ENCODE measurements around the gene TTC12. TPM values are rescaled to one million over a fixed set of nuclear protein-coding genes. Genes with fewer than 3 reads are reported as not detected.

The TTC12 gene
- total and polyA plus RNA-seq, 10 of the 15 experiments (the other 5 are each of a cell fraction or from before 2014, with no cell fraction given), result 3.7 to 14.0 (median 8.1) TPM

DNA sequence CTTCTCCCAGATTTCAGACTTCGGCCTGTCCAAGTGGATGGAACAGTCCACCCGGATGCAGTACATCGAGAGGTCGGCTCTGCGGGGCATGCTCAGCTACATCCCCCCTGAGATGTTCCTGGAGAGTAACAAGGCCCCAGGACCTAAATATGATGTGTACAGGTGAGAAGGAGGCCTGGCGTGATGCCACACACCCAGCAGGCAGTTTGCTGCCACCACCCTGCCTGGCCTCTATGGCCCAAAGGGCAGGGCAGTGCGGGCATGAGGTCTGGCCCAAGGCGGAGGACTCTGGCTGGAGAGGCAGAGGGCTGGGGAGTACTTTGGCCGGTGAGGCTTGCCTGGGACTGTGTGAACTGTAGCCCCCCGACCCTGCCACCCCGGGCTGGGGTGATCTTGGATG, 80.5 kb downstream of the TTC12 start (continued):
- TF ChIP-seq, protein P1, sequence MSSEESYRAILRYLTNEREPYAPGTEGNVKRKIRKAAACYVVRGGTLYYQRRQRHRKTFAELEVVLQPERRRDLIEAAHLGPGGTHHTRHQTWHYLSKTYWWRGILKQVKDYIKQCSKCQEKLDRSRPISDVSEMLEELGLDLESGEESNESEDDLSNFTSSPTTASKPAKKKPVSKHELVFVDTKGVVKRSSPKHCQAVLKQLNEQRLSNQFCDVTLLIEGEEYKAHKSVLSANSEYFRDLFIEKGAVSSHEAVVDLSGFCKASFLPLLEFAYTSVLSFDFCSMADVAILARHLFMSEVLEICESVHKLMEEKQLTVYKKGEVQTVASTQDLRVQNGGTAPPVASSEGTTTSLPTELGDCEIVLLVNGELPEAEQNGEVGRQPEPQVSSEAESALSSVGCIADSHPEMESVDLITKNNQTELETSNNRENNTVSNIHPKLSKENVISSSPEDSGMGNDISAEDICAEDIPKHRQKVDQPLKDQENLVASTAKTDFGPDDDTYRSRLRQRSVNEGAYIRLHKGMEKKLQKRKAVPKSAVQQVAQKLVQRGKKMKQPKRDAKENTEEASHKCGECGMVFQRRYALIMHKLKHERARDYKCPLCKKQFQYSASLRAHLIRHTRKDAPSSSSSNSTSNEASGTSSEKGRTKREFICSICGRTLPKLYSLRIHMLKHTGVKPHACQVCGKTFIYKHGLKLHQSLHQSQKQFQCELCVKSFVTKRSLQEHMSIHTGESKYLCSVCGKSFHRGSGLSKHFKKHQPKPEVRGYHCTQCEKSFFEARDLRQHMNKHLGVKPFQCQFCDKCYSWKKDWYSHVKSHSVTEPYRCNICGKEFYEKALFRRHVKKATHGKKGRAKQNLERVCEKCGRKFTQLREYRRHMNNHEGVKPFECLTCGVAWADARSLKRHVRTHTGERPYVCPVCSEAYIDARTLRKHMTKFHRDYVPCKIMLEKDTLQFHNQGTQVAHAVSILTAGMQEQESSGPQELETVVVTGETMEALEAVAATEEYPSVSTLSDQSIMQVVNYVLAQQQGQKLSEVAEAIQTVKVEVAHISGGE (CRISPR knock-in tag; IDR thresholded peaks at IDR 0.05), result no peak
- TF ChIP-seq, protein P2, sequence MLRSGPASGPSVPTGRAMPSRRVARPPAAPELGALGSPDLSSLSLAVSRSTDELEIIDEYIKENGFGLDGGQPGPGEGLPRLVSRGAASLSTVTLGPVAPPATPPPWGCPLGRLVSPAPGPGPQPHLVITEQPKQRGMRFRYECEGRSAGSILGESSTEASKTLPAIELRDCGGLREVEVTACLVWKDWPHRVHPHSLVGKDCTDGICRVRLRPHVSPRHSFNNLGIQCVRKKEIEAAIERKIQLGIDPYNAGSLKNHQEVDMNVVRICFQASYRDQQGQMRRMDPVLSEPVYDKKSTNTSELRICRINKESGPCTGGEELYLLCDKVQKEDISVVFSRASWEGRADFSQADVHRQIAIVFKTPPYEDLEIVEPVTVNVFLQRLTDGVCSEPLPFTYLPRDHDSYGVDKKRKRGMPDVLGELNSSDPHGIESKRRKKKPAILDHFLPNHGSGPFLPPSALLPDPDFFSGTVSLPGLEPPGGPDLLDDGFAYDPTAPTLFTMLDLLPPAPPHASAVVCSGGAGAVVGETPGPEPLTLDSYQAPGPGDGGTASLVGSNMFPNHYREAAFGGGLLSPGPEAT (IDR thresholded peaks at IDR 0.05; ENCODE audit: low read depth), result no peak

DNA sequence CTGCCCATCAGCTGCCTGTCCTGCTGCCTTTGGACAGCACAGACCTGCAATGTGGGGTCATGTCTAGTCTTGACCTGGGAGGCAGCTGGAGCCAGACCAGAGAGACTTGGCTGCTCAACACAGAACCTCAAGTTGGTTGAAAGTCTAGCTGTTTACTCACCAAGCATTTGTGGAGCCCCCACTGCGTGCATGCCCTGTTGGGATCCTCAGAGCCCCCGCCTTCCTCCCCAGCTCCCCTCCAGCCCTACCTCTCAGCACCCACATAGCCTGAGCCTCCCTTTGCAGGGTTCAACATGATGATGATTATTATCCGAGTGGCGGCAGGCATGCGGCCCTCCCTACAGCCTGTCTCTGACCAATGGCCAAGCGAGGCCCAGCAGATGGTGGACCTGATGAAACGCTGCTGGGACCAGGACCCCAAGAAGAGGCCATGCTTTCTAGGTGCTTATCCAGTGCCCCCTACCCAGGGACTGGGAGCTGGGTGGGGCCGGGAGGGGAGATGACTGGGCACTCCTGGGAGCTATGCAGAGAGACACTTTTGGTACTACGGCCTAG, 81.5 kb downstream of the TTC12 start:
- DNase-seq (ENCODE audit: low read depth, low spot score) (no peak), FAIRE-seq (no peak), ATAC-seq (no peak)
- H4K20me1 ChIP-seq (ENCODE audit: control insufficient read depth, insufficient read depth), result no peaks in the 10 kb centered on the region
- no peaks in the 10 kb centered on the region for H3K79me2 ChIP-seq (ENCODE audit: control insufficient read depth, insufficient read depth, low read length)
- no peaks in the 10 kb centered on the region for H3K4me1 ChIP-seq (ENCODE audit: control insufficient read depth, insufficient read depth, low read length)
- H2AFZ ChIP-seq (ENCODE audit: control insufficient read depth, low read depth, low read length), result no peak overlapping the region
- H3K27ac ChIP-seq (ENCODE audit: control insufficient read depth, insufficient read depth), result no peak overlapping the region
- no peaks in the 10 kb centered on the region for H3K36me3 ChIP-seq (ENCODE audit: control insufficient read depth in 2 of 2, insufficient read depth in 2 of 2, low read length in 1 of 2)
- H3K9me3 ChIP-seq (replicated peaks; ENCODE audit: control insufficient read depth, insufficient read depth, low read length), result no peaks in the 10 kb centered on the region
- RAD21 ChIA-PET (ENCODE audit: unreplicated experiment), result no interaction called here
- POLR2A ChIA-PET, result no interaction called here
- intact Hi-C loops (cut with micrococcal nuclease; ENCODE audit: unreplicated experiment) (no loop called here), in situ Hi-C loops (cut with MboI) (no loop called here)
- SMC1A ChIA-PET (ENCODE audit: uncharacterized antibody, unreplicated experiment), result no interaction called here
- whole genome bisulfite sequencing (ENCODE audit: insufficient coverage, insufficient replicate concordance, low lambda C conversion rate, missing lambda C conversion rate), result 47% methylated on average over 8 of the region's 9 CpGs
- H3K4me3 ChIP-seq, result no peak overlapping the region
- BruUV-seq (replicated peaks), result no TSS peak
- H3K4me2 ChIP-seq (ENCODE audit: control insufficient read depth, insufficient read depth), result no peak overlapping the region
- CTCF ChIA-PET, result interaction anchor here (0.6 to 1.2 kb wide), 2 partner anchors 11 to 349 kb away, joined by 3 to 4 read pairs; no protein-coding TSS in a partner anchor
- no peak overlapping the region for H3K9ac ChIP-seq (ENCODE audit: control insufficient read depth, insufficient read depth, low read length)
- H3K27me3 ChIP-seq (replicated peaks in 1 of 2; ENCODE audit: control insufficient read depth in 2 of 2, insufficient read depth in 2 of 2, low read length in 1 of 2), result peaks cover 0 to 2% of the 10 kb centered on the region in 2 experiments; a peak in 2 of 4 replicates
- TF ChIP-seq SRF (IDR thresholded peaks at IDR 0.05; ENCODE audit: low read depth in 2 of 2, low read length in 2 of 2), result no peak
- no peak for TF ChIP-seq HDAC2 (IDR thresholded peaks at IDR 0.05)
- TF ChIP-seq CREM (IDR thresholded peaks at IDR 0.05; ENCODE audit: low read depth), result no peak
- TF ChIP-seq, protein P3, sequence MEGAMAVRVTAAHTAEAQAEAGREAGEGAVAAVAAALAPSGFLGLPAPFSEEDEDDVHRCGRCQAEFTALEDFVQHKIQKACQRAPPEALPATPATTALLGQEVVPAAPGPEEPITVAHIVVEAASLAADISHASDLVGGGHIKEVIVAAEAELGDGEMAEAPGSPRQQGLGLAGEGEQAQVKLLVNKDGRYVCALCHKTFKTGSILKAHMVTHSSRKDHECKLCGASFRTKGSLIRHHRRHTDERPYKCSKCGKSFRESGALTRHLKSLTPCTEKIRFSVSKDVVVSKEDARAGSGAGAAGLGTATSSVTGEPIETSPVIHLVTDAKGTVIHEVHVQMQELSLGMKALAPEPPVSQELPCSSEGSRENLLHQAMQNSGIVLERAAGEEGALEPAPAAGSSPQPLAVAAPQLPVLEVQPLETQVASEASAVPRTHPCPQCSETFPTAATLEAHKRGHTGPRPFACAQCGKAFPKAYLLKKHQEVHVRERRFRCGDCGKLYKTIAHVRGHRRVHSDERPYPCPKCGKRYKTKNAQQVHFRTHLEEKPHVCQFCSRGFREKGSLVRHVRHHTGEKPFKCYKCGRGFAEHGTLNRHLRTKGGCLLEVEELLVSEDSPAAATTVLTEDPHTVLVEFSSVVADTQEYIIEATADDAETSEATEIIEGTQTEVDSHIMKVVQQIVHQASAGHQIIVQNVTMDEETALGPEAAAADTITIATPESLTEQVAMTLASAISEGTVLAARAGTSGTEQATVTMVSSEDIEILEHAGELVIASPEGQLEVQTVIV (IDR thresholded peaks at IDR 0.05; ENCODE audit: borderline replicate concordance, partially characterized antibody), result no peak
- TF ChIP-seq, protein P4, sequence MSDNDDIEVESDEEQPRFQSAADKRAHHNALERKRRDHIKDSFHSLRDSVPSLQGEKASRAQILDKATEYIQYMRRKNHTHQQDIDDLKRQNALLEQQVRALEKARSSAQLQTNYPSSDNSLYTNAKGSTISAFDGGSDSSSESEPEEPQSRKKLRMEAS (IDR thresholded peaks at IDR 0.05; ENCODE audit: low read depth, low read length), result no peak
- TF ChIP-seq, protein P5, sequence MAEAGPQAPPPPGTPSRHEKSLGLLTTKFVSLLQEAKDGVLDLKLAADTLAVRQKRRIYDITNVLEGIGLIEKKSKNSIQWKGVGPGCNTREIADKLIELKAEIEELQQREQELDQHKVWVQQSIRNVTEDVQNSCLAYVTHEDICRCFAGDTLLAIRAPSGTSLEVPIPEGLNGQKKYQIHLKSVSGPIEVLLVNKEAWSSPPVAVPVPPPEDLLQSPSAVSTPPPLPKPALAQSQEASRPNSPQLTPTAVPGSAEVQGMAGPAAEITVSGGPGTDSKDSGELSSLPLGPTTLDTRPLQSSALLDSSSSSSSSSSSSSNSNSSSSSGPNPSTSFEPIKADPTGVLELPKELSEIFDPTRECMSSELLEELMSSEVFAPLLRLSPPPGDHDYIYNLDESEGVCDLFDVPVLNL (IDR thresholded peaks at IDR 0.05; ENCODE audit: low read depth, low read length), result no peak
- TF ChIP-seq MTA3 (IDR thresholded peaks at IDR 0.05; ENCODE audit: borderline replicate concordance, low read length), result no peak
- no peak for TF ChIP-seq ESRRA (IDR thresholded peaks at IDR 0.05; ENCODE audit: low read length)
- TF ChIP-seq POLR2AphosphoS2 (IDR thresholded peaks at IDR 0.05; ENCODE audit: low read depth, low read length), result no peak
- TF ChIP-seq, protein P6, sequence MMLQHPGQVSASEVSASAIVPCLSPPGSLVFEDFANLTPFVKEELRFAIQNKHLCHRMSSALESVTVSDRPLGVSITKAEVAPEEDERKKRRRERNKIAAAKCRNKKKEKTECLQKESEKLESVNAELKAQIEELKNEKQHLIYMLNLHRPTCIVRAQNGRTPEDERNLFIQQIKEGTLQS (IDR thresholded peaks at IDR 0.05; ENCODE audit: borderline replicate concordance, extremely low read depth, low read depth, low read length), result no peak
- TF ChIP-seq STAT1 (conservative IDR thresholded peaks at IDR 0.05), result no peak
